Thyroid gland (tissue), 4 donors: ENCODE data around the gene SFT2D3. TPM values are rescaled to one million over a fixed set of nuclear protein-coding genes. Genes with fewer than 3 reads are reported as not detected.

ENCODE experiments used
- DNase-seq, 2 donors: peaks; one replicate each; pipeline ENCODE4 v3.0.0-alpha.2; 2019
- H3K27ac ChIP-seq, 3 donors: fragments of 200-600 bp; sonication (generic); 1 replicate in 2 of 3; 2 replicates in 1 of 3; pipeline ENCODE4 v1.5.1; 2016 to 2019; ENCODE audit warnings: mild to moderate bottlenecking in 1 of 3, moderate library complexity in 1 of 3
- H3K27me3 ChIP-seq: fragments of 200-600 bp; sonication (generic); one replicate; pipeline ENCODE4 v1.5.1; 2019
- H3K36me3 ChIP-seq, 2 donors: fragments of 200-600 bp; sonication (generic); one replicate each; pipeline ENCODE4 v1.5.1; 2016 to 2019
- H3K4me1 ChIP-seq, 2 donors: fragments of 200-600 bp; sonication (generic); one replicate each; pipeline ENCODE4 v1.5.1; 2017 to 2019
- H3K4me3 ChIP-seq, 3 donors: fragments of 200-600 bp; sonication (generic); replicated peaks in 1 of 3; 1 replicate in 2 of 3; 2 replicates in 1 of 3; pipeline ENCODE4 v1.5.1; 2016; ENCODE audit warnings: mild to moderate bottlenecking in 1 of 3
- H3K9me3 ChIP-seq: fragments of 200-600 bp; sonication (generic); one replicate; pipeline ENCODE4 v1.5.1; 2017
- CTCF ChIP-seq, 6 experiments: fragments of 200-600 bp in 3 of 6; fragments of 450-650 bp in 3 of 6; sonication (generic) in 3 of 6; IDR thresholded peaks; one replicate each; pipeline ENCODE4 v1.5.1; 2016 to 2019; ENCODE audit warnings: antibody characterized with exemption in 6 of 6, mild to moderate bottlenecking in 2 of 6, inconsistent platforms in 1 of 6, moderate library complexity in 1 of 6
- POLR2A ChIP-seq, 2 donors: fragments of 450-650 bp; IDR thresholded peaks; one replicate each; pipeline ENCODE4 v1.6.1; 2017; ENCODE audit warnings: antibody characterized with exemption in 2 of 2, mild to moderate bottlenecking in 2 of 2, moderate library complexity in 1 of 2
- WGBS, 2 donors: methylation state at CpG; one replicate each; pipeline ENCODE4 v1.1.5; 2017; 5-methylcytosine and 5-hydroxymethylcytosine counted together
- intact Hi-C: fragments of 100-400 bp; cut with DNase I; formaldehyde crosslinking; loops from one replicate; pipeline ENCODE4 v1.15.1; 2023
- total RNA-seq, 4 donors: library from RNA; depleted of rRNA; stranded (reverse); fragments of >200 nt; gene quantifications; one replicate each; pipeline ENCODE4 v1.2.3, GENCODE V29; 2016

Gene SFT2D3
- total RNA-seq, 4 donors from 2014 or later: 14.0 to 17.9 (median 16.1) TPM

- no peak for DNase-seq
- Histone ChIP-seq H3K4me3 (no peak overlapping the region), H3K9me3 (no peaks in the 10 kb centered on the region), H3K27me3 (no peaks in the 10 kb centered on the region), H3K36me3 (no peaks in the 10 kb centered on the region), H3K27ac (no peak overlapping the region), H3K4me1 (peaks cover 2 to 49% of the 10 kb centered on the region in 2 donors)
- 94 to 96% methylated on average over 10 to 15 of the region's 17 CpGs for WGBS, 2 donors
- TF ChIP-seq POLR2A (IDR thresholded peaks at IDR 0.05) (no peak), CTCF (IDR thresholded peaks at IDR 0.05) (no peak)
- intact Hi-C loops: no loop called here
Measured at GRCh38 chr2:127657232-127657595, 44.1 kb upstream of the SFT2D3 start.

- intact Hi-C loops: no loop called here
- H3K4me1 ChIP-seq: peaks cover 0 to 47% of the 10 kb centered on the region in 2 donors
- H3K9me3 ChIP-seq: no peaks in the 10 kb centered on the region
- no peaks in the 10 kb centered on the region for H3K27me3 ChIP-seq
- TF ChIP-seq CTCF (IDR thresholded peaks at IDR 0.05): no peak
- TF ChIP-seq POLR2A (IDR thresholded peaks at IDR 0.05): no peak
- H3K36me3 ChIP-seq: no peaks in the 10 kb centered on the region
- no peak for DNase-seq
- WGBS, 2 donors: 86 to 93% methylated on average over 6 of the region's 6 CpGs
- H3K4me3 ChIP-seq: no peak overlapping the region
- peak overlapping the region in 2 of 3 donors; percentile 1 to 61 for H3K27ac ChIP-seq
Measured at GRCh38 chr2:127658146-127658545, 43.2 kb upstream of the SFT2D3 start.

GRCh38 chr2:127658641-127659407 lies 42.5 kb upstream of the SFT2D3 start:
- H3K27ac ChIP-seq: peak overlapping the region in 2 of 3 donors; percentile 1 to 61
- TF ChIP-seq POLR2A (IDR thresholded peaks at IDR 0.05) (no peak), CTCF (IDR thresholded peaks at IDR 0.05) (no peak)
- DNase-seq: no peak

GRCh38 chr2:127659408-127660290 lies 41.6 kb upstream of the SFT2D3 start:
- WGBS, 2 donors: 73 to 79% methylated on average over 9 to 14 of the region's 14 CpGs
- Histone ChIP-seq H3K9me3 (no peaks in the 10 kb centered on the region), H3K4me1 (peaks cover 0 to 55% of the 10 kb centered on the region in 2 donors), H3K36me3 (no peaks in the 10 kb centered on the region), H3K27me3 (no peaks in the 10 kb centered on the region), H3K4me3 (no peak overlapping the region), H3K27ac (peak overlapping the region; percentile 19 to 61 (median 46))
- DNase-seq: no peak
- TF ChIP-seq CTCF (IDR thresholded peaks at IDR 0.05): no peak
- no peak for TF ChIP-seq POLR2A (IDR thresholded peaks at IDR 0.05)
- intact Hi-C loops: no loop called here

More at GRCh38 chr2:127658641-127659407, 42.5 kb upstream of the SFT2D3 start:
- Histone ChIP-seq H3K4me3 (no peak overlapping the region), H3K9me3 (no peaks in the 10 kb centered on the region), H3K27me3 (no peaks in the 10 kb centered on the region), H3K4me1 (peaks cover 0 to 53% of the 10 kb centered on the region in 2 donors), H3K36me3 (no peaks in the 10 kb centered on the region)
- 88 to 90% methylated on average over 12 to 18 of the region's 20 CpGs for WGBS, 2 donors
- intact Hi-C loops: no loop called here

GRCh38 chr2:127660291-127660578 lies 41.1 kb upstream of the SFT2D3 start:
- peak overlapping the region in 1 of 3 donors; percentile 46 for H3K27ac ChIP-seq
- no peaks in the 10 kb centered on the region for H3K9me3 ChIP-seq
- peaks cover 0 to 55% of the 10 kb centered on the region in 2 donors for H3K4me1 ChIP-seq
- H3K4me3 ChIP-seq: no peak overlapping the region
- no peaks in the 10 kb centered on the region for H3K36me3 ChIP-seq
- DNase-seq: no peak
- H3K27me3 ChIP-seq: no peaks in the 10 kb centered on the region
- intact Hi-C loops: no loop called here
- 91 to 93% methylated on average over 10 of the region's 10 CpGs for WGBS, 2 donors
- no peak for TF ChIP-seq POLR2A (IDR thresholded peaks at IDR 0.05)
- no peak for TF ChIP-seq CTCF (IDR thresholded peaks at IDR 0.05)
